22Rv1 (cell line): ENCODE measurements around the gene OR10A2.

Source experiments
- H3K27ac ChIP-seq: fragments of 450-650 bp; 2 replicates; pipeline ENCODE4 v1.5.1; 2017
- ZFX ChIP-seq: fragments of 450-650 bp; IDR thresholded peaks from 2 replicates; pipeline ENCODE4 v1.6.1; 2017; ENCODE audit warnings: antibody characterized with exemption, borderline replicate concordance
- TF ChIP-seq, protein P1 (sequence below): fragments of 450-650 bp; IDR thresholded peaks from 2 replicates; pipeline ENCODE4 v1.5.1; 2017; ENCODE audit warnings: mild to moderate bottlenecking

OR10A2 gene

GRCh38 chr11:6855971-6856541 is 6.8 kb upstream of the OR10A2 start:
- no peak for TF ChIP-seq ZFX
- TF ChIP-seq, protein P1, sequence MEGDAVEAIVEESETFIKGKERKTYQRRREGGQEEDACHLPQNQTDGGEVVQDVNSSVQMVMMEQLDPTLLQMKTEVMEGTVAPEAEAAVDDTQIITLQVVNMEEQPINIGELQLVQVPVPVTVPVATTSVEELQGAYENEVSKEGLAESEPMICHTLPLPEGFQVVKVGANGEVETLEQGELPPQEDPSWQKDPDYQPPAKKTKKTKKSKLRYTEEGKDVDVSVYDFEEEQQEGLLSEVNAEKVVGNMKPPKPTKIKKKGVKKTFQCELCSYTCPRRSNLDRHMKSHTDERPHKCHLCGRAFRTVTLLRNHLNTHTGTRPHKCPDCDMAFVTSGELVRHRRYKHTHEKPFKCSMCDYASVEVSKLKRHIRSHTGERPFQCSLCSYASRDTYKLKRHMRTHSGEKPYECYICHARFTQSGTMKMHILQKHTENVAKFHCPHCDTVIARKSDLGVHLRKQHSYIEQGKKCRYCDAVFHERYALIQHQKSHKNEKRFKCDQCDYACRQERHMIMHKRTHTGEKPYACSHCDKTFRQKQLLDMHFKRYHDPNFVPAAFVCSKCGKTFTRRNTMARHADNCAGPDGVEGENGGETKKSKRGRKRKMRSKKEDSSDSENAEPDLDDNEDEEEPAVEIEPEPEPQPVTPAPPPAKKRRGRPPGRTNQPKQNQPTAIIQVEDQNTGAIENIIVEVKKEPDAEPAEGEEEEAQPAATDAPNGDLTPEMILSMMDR = no peak

DNA sequence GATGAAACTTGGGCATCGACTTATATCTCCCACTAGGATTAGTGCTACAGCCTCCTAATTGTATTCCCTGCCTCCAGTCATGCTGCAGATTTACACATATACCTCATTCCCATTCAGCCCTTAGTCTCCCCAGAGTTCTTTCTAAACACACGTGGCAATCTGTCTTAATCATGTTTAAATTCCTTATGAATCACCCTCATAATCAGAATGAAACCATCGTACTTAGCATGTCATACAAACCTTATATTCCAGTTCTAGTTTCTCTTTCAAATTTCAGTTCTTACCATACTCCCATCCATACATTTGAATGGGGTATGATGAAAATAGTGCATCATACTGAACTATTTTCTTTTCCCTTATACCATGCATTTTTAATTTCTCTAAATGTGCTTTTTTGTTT is 6.0 kb upstream of the OR10A2 start:
- no peak overlapping the region for H3K27ac ChIP-seq
- TF ChIP-seq, protein P1 = no peak
- TF ChIP-seq ZFX = no peak

More at GRCh38 chr11:6855971-6856541, 6.8 kb upstream of the OR10A2 start:
- no peak overlapping the region for H3K27ac ChIP-seq

GRCh38 chr11:6864438-6864837 is 1.6 kb downstream of the OR10A2 start:
- no peak overlapping the region for H3K27ac ChIP-seq
- TF ChIP-seq, protein P1 = no peak
- TF ChIP-seq ZFX = no peak

DNA sequence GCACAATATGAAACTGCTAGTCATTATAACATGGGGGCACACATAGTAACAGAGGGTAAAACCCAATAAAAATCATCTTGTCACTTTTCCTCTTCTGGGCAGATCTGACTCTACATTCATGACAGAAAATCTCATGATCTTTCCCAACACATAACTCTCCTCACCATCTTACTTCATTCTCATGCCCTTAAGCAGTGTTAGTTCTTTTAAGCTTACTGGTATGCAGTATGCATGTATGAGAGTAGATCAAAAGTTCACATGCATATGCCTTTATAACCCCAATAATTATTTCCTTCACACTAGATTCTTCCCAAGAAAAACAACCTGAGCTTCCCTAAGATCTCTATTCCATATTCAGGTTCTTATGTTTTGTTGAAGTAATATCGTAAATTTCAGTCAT is 8.4 kb downstream of the OR10A2 start:
- TF ChIP-seq ZFX = no peak
- TF ChIP-seq, protein P1 = no peak
- H3K27ac ChIP-seq = no peak overlapping the region

DNA sequence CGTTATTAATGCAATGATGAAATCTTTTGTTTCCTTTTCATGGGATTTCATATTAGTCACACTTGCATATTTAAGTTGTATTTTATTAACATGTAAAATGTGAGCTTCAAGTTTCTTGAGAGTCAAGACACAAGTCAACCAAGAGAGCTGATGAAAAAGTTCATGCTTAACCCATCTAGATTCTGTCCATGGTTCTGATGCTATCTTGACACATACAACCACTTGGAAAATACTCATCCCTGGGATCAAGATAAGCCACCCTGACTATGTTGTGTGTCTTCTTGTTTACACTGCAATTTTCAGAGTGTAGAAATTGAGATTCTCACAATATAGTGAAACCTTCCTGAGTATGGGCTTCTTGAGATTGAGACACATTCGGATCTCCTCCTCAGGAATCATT is 12.9 kb downstream of the OR10A2 start:
- no peak overlapping the region for H3K27ac ChIP-seq
- no peak for TF ChIP-seq ZFX
- TF ChIP-seq, protein P1 = no peak

- no peak within 1 kb of the TSS for H3K27ac ChIP-seq
- no peak for TF ChIP-seq ZFX
- TF ChIP-seq, protein P1 = no peak
These were observed 13.5 kb downstream of the OR10A2 start, which contains the start of gene OR10A4 for GRCh38 chr11:6876325-6876724. OR10A4 (plus strand) TSS chr11:6876625; CDS start chr11:6876648, 23 bp downstream.

- TF ChIP-seq, protein P1 = no peak
- TF ChIP-seq ZFX = no peak
- no peak overlapping the region for H3K27ac ChIP-seq
These were observed 14.1 kb downstream of the OR10A2 start for GRCh38 chr11:6876914-6877313.
